Measurements from ENCODE around the gene ABCF3. TPM values are rescaled to one million over a fixed set of nuclear protein-coding genes. Genes with fewer than 3 reads are reported as not detected.
A peak's percentile ranks its signal among the peaks of the same experiment; 100 is the strongest.
"Not testable (repeated sequence)": the region's sequence is repeated elsewhere in the genome, so short reads cannot be mapped to it uniquely, and the experiment has no call there.

ABCF3 gene
- total RNA-seq, 4 donors from 2014 or later = 34.8 to 43.2 (median 36.9) TPM

GRCh38 chr3:184158404-184158803 is 27.6 kb upstream of the ABCF3 start:
- H3K27ac ChIP-seq (replicated peaks in 1 of 4) = peak overlapping the region; percentile 89 to 96 (median 95)
- WGBS = 63% methylated on average over 4 of the region's 4 CpGs
- DNase-seq (ENCODE audit: extremely low spot score) = no peak
- no peaks in the 10 kb centered on the region for H3K27me3 ChIP-seq
- TF ChIP-seq POLR2A (IDR thresholded peaks at IDR 0.05; ENCODE audit: low read depth) = no peak
- peaks cover 2 to 13% (median 10%) of the 10 kb centered on the region in 4 donors for H3K36me3 ChIP-seq
- no peaks in the 10 kb centered on the region for H3K9me3 ChIP-seq
- intact Hi-C loops (cut with DNase I) = no loop called here
- H3K4me3 ChIP-seq = no peak overlapping the region
- H3K4me1 ChIP-seq = peaks cover 80 to 86% (median 85%) of the 10 kb centered on the region in 4 donors

- intact Hi-C loops (cut with DNase I) = no loop called here
- Histone ChIP-seq H3K4me1 (peaks cover 70 to 83% (median 78%) of the 10 kb centered on the region in 4 donors), H3K27ac (replicated peaks in 1 of 4) (peak overlapping the region; percentile 89 to 96 (median 95)), H3K27me3 (no peaks in the 10 kb centered on the region), H3K36me3 (peaks cover 21 to 33% (median 30%) of the 10 kb centered on the region in 4 donors), H3K9me3 (no peaks in the 10 kb centered on the region), H3K4me3 (peak overlapping the region; percentile 23 to 42 (median 38))
- TF ChIP-seq POLR2A (IDR thresholded peaks at IDR 0.05; ENCODE audit: low read depth) (no peak), POLR2AphosphoS5 (IDR thresholded peaks at IDR 0.05) (no peak), CTCF (IDR thresholded peaks at IDR 0.05) (no peak), EP300 (IDR thresholded peaks at IDR 0.05) (no peak)
- 30% methylated on average over 2 of the region's 2 CpGs for WGBS
- DNase-seq (ENCODE audit: extremely low spot score) = no peak
Measured at GRCh38 chr3:184160456-184160855, 25.5 kb upstream of the ABCF3 start.

GRCh38 chr3:184162571-184163070 is 23.4 kb upstream of the ABCF3 start:
- H3K4me1 ChIP-seq = peaks cover 59 to 72% (median 67%) of the 10 kb centered on the region in 4 donors
- intact Hi-C loops (cut with DNase I); H3K27me3 ChIP-seq; H3K4me3 ChIP-seq; H3K9me3 ChIP-seq; DNase-seq (ENCODE audit: extremely low spot score): not testable (repeated sequence)
- 66% methylated on average over 8 of the region's 8 CpGs for WGBS
- H3K27ac ChIP-seq (replicated peaks in 1 of 4) = peak overlapping the region; percentile 89 to 96 (median 95)
- H3K36me3 ChIP-seq = peaks cover 43 to 55% (median 52%) of the 10 kb centered on the region in 4 donors

GRCh38 chr3:184164648-184165330 is 21.2 kb upstream of the ABCF3 start:
- WGBS = 96% methylated on average over 15 of the region's 16 CpGs

GRCh38 chr3:184165543-184165942 is 20.5 kb upstream of the ABCF3 start:
- no peak overlapping the region for H3K4me3 ChIP-seq
- no peaks in the 10 kb centered on the region for H3K9me3 ChIP-seq
- H3K4me1 ChIP-seq = peaks cover 31 to 61% (median 57%) of the 10 kb centered on the region in 4 donors
- intact Hi-C loops (cut with DNase I) = no loop called here
- H3K27ac ChIP-seq (replicated peaks in 1 of 4) = no peak overlapping the region
- peaks cover 65 to 84% (median 81%) of the 10 kb centered on the region in 4 donors for H3K36me3 ChIP-seq
- H3K27me3 ChIP-seq = no peaks in the 10 kb centered on the region
- DNase-seq (ENCODE audit: extremely low spot score) = no peak
- WGBS = 97% methylated on average over 3 of the region's 3 CpGs
- TF ChIP-seq EP300 (IDR thresholded peaks at IDR 0.05) = no peak
- TF ChIP-seq CTCF (IDR thresholded peaks at IDR 0.05) = no peak
- TF ChIP-seq POLR2A (IDR thresholded peaks at IDR 0.05; ENCODE audit: low read depth) = no peak

More at GRCh38 chr3:184164648-184165330, 21.2 kb upstream of the ABCF3 start:
- no peak for DNase-seq (ENCODE audit: extremely low spot score)
- H3K27ac ChIP-seq (replicated peaks in 1 of 4) = peak overlapping the region in 2 of 4 donors; percentile 13 to 89
- no peak for TF ChIP-seq POLR2A (IDR thresholded peaks at IDR 0.05; ENCODE audit: low read depth)
- no peak for TF ChIP-seq EP300 (IDR thresholded peaks at IDR 0.05)
- no peak for TF ChIP-seq POLR2AphosphoS5 (IDR thresholded peaks at IDR 0.05)
- no peak for TF ChIP-seq CTCF (IDR thresholded peaks at IDR 0.05)
- H3K4me3 ChIP-seq = no peak overlapping the region
- H3K36me3 ChIP-seq = peaks cover 58 to 76% (median 74%) of the 10 kb centered on the region in 4 donors
- H3K9me3 ChIP-seq = no peaks in the 10 kb centered on the region
- H3K4me1 ChIP-seq = peaks cover 39 to 69% (median 64%) of the 10 kb centered on the region in 4 donors
- intact Hi-C loops (cut with DNase I) = no loop called here
- H3K27me3 ChIP-seq = no peaks in the 10 kb centered on the region
